ENCODE measurements around the gene TBC1D19. TPM values are rescaled to one million over a fixed set of nuclear protein-coding genes. Genes with fewer than 3 reads are reported as not detected.

The TBC1D19 gene
- polyA plus RNA-seq, 3 donors: 1.9 to 2.8 (median 2.8) TPM

GRCh38 chr4:26757751-26758150 is 173.9 kb downstream of the TBC1D19 start:
- no peak overlapping the region for H3K27ac ChIP-seq (ENCODE audit: low read depth, low read length)
- WGBS, 3 donors: 97 to 100% (median 97%) methylated on average over 1 of the region's 1 CpG

GRCh38 chr4:26758899-26759298 is 175.0 kb downstream of the TBC1D19 start:
- H3K27ac ChIP-seq (ENCODE audit: low read depth, low read length): no peak overlapping the region
- WGBS, 3 donors: 90 to 97% (median 91%) methylated on average over 1 of the region's 1 CpG

GRCh38 chr4:26762650-26763049 is 178.8 kb downstream of the TBC1D19 start:
- H3K27ac ChIP-seq (ENCODE audit: low read depth, low read length): no peak overlapping the region
- WGBS, 3 donors: 74 to 81% (median 78%) methylated on average over 2 of the region's 2 CpGs

DNA sequence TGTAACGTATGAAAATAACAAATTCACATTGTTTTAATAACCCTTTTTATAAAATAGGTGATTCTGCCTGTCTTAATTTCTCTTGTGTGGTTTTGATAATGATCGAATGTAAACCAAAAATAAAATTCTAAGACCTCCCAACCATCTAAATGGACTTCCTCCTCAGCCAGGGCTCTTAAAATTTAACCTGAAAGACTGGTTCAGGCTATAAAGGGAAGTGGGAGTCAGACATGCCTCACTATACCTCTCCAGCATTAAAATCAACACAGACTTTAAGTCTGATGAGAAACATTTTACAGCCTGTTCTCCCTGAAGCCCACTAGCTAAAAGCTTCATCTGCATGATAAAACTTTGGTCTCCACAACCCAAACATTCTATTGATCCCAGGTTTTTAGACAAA is 179.2 kb downstream of the TBC1D19 start:
- WGBS, 3 donors: 55 to 86% (median 57%) methylated on average over 2 of the region's 2 CpGs
- H3K27ac ChIP-seq (ENCODE audit: low read depth, low read length): no peak overlapping the region

- 66 to 89% (median 69%) methylated on average over 3 of the region's 3 CpGs for WGBS, 3 donors
Observed at GRCh38 chr4:26763648-26764047, 179.8 kb downstream of the TBC1D19 start.

GRCh38 chr4:26764231-26764630 is 180.3 kb downstream of the TBC1D19 start:
- H3K27ac ChIP-seq (ENCODE audit: low read depth, low read length): no peak overlapping the region
- 96 to 98% (median 97%) methylated on average over 1 of the region's 1 CpG for WGBS, 3 donors

More at GRCh38 chr4:26763648-26764047, 179.8 kb downstream of the TBC1D19 start:
- H3K27ac ChIP-seq (ENCODE audit: low read depth, low read length): no peak overlapping the region

GRCh38 chr4:26765515-26765914 is 181.6 kb downstream of the TBC1D19 start:
- 86 to 93% (median 90%) methylated on average over 3 of the region's 3 CpGs for WGBS, 3 donors

DNA sequence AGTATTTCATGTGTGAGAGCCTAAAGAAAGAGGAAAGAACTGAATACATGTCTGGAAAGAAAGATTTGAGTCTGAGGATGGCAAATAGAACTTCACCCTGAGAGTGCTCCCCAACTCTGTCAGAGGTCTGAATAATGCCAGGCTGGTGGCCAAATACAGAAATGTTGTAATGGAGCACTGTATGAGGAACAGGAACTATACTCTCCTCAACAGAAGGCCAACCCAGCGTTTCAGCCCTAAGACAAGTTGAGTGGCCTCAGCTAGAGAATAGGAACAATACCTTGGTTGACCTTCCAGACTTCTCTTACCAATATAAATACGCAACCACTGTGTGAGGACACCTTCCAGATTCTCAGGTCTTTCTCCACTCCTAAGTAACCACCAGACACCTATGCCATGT is 182.3 kb downstream of the TBC1D19 start:
- WGBS, 3 donors: 60 to 98% (median 78%) methylated on average over 2 of the region's 2 CpGs
- no peak overlapping the region for H3K27ac ChIP-seq (ENCODE audit: low read depth, low read length)

More at GRCh38 chr4:26765515-26765914, 181.6 kb downstream of the TBC1D19 start:
- H3K27ac ChIP-seq (ENCODE audit: low read depth, low read length): no peak overlapping the region

GRCh38 chr4:26772096-26772873 is 188.4 kb downstream of the TBC1D19 start:
- no peak overlapping the region for H3K27ac ChIP-seq (ENCODE audit: low read depth, low read length)
- 85 to 90% (median 88%) methylated on average over 5 of the region's 5 CpGs for whole genome bisulfite sequencing, 3 donors

GRCh38 chr4:26779224-26779623 is 195.3 kb downstream of the TBC1D19 start:
- H3K27ac ChIP-seq (ENCODE audit: low read depth, low read length): no peak overlapping the region
- 95 to 100% (median 97%) methylated on average over 2 of the region's 2 CpGs for WGBS, 3 donors

DNA sequence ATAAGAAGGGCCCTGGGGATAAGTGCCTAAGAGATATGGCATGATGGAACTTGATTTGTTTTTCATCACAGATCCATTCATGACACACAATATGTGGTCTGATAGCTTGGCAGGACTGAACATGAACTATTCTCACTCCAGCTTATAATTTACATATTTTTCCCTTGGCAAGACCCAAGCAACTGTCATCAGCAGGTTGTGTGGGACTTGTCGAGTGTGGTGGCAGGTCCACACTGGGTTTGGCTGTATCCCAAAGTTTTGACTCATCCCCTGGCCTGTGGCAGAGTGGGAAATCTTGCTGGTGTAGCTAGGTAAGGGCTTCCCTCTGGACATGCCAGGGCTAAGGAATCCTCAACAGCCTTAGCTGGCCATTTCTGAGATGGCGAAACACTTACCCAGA is 195.8 kb downstream of the TBC1D19 start:
- 69 to 84% (median 82%) methylated on average over 2 of the region's 2 CpGs for WGBS, 3 donors
- H3K27ac ChIP-seq (ENCODE audit: low read depth, low read length): no peak overlapping the region

GRCh38 chr4:26780539-26780938 is 196.7 kb downstream of the TBC1D19 start:
- WGBS, 3 donors: 78 to 96% (median 82%) methylated on average over 1 of the region's 1 CpG
- H3K27ac ChIP-seq (ENCODE audit: low read depth, low read length): no peak overlapping the region

GRCh38 chr4:26782168-26782829 is 198.4 kb downstream of the TBC1D19 start:
- no peak overlapping the region for H3K27ac ChIP-seq (ENCODE audit: low read depth, low read length)
- WGBS, 3 donors: 37 to 65% (median 48%) methylated on average over 3 of the region's 3 CpGs

DNA sequence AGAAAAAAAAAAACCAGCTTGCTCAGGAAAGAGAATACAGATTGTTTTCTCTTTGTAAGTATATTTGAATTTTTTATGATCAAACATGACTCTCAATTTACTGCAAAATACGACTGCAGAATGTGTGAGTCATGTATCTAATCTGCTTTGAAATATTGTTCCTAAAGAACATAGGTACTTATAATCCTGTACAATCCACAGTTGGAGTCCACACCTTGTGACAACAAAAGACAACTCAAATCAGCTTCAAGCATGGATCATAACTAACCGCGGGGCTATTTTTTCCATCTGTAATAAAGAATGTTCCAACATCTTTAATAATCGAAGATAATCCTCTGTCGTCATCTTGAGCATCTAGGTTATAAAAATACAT is 198.9 kb downstream of the TBC1D19 start:
- no peak overlapping the region for H3K27ac ChIP-seq (ENCODE audit: low read depth, low read length)
- WGBS, 3 donors: 77 to 79% (median 78%) methylated on average over 5 of the region's 5 CpGs

DNA sequence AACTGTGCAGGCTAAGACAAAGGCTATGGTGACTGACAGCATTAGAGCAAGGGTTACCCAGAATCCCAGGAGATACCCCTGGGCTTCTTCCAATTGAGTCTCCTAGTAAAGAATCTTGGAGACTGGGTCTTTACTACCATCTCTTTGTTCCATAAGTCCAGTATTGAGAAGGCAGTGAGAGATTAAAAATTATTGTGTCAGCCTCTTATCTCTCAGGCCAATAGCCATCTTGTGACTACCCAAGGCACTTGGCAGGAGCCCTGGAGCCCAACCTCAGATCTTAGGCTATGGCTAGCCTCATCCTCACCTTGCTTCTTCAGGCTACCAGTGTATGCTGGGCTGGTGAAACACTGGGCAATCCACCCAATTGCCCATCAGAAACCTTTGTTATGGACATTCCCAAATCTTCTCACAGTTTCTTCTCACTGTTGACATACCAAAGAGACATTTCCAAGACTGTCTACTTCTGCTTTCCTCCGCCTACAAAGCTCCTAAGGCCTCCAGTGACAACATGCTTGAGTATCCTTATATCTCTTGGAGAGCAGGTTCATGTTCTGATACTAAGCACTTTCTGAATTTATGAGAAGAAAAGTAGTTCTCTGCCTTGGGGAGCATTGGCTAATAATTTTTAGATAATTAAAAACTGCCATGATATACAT is 200.5 kb downstream of the TBC1D19 start:
- H3K27ac ChIP-seq (ENCODE audit: low read depth, low read length): no peak overlapping the region
- 100% methylated on average over 1 of the region's 1 CpG for WGBS, 3 donors

- H3K27ac ChIP-seq (ENCODE audit: low read depth, low read length): no peak overlapping the region
- 79 to 87% (median 87%) methylated on average over 4 of the region's 4 CpGs for WGBS, 3 donors
Observed at GRCh38 chr4:26785312-26785711, 201.4 kb downstream of the TBC1D19 start.

- H3K27ac ChIP-seq (ENCODE audit: low read depth, low read length): no peak overlapping the region
- WGBS, 3 donors: 79 to 83% (median 80%) methylated on average over 2 of the region's 2 CpGs
Observed at GRCh38 chr4:26785810-26786209, 201.9 kb downstream of the TBC1D19 start.

DNA sequence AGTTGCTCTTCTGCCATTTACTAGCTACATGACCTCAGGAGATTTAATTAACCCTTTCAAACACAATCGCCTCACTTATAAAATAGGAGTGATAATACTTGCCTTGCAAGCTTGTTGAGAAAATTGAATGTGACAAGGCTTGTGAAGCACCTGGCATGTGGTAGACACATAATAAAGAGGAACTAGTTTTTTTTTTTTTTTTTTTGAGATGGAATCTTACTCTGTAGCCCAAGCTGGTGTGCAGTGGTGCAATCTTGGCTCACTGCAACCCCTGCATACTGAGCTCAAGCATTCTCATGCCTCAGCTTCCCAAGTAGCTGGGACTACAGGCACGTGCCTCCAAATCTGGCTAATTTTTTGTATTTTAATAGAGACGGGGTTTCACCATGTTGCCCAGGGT is 203.0 kb downstream of the TBC1D19 start:
- 72 to 75% (median 74%) methylated on average over 3 of the region's 3 CpGs for WGBS, 3 donors
- H3K27ac ChIP-seq (ENCODE audit: low read depth, low read length): no peak overlapping the region
